GM21423 (cell line): ENCODE data around the gene WDR7.

Experiments used
- ATAC-seq: cut with Tn5 transposase; IDR thresholded peaks from one replicate; pipeline ENCODE4 v1.9.1; 2021; ENCODE audit warnings: mild to moderate bottlenecking, moderate library complexity; ENCODE audit not compliant: unreplicated experiment

The WDR7 gene

DNA sequence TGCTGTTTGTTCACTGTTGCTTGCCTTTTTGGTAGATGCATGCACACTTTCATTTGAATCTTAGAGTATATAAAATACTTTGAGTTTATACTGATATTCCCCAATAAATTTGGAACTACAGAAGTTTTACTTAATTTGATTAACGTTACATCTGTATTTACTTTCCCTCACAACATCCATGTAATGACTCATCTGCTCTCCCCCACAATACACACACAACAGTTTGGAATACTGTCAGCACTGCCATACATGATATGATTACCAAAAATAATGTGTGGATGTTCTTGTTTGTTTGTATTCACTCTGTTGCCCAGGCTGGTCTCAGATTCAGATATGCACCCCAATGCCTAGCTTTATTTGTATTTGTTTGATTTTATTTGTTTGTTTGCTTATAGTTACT lies 144.2 kb downstream of the WDR7 start:
- ATAC-seq, result no peak

DNA sequence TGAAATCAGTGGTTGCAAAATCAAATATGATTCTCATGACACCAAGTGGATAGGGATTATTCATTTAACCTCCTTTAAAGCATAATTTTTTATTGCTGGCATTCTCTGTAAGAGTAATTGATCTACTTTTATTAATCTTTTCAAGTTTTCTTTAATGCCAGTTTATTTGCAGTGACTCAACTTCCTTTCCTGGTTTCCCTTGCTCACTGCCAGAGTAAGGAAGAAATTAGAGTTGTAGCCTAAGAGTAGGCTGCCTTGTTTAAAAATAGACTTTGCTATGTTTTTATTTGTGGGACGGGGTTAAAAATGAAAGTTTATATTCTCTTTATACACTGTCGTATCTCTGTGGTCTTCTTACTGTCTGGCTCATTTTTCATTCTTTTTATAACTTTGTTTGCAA lies 148.6 kb downstream of the WDR7 start:
- ATAC-seq, result no peak

DNA sequence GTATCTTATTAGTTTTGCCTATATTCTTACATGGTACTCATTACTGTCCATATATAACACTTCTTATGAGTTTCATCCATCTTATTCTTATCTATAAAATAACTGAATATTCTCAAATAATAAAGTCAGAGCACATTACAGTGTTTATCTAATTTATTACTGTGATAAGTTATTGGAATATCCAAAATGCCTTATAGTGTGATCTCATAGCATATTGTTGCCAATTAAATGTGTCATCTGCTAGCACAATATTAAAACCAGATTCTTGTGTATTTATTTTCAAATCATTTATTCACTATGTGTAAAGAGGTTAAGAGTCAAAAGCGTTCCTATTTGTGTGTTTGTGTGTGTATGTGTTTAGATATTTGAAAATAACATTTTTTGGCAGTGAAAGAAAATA lies 151.9 kb downstream of the WDR7 start:
- ATAC-seq, result no peak

DNA sequence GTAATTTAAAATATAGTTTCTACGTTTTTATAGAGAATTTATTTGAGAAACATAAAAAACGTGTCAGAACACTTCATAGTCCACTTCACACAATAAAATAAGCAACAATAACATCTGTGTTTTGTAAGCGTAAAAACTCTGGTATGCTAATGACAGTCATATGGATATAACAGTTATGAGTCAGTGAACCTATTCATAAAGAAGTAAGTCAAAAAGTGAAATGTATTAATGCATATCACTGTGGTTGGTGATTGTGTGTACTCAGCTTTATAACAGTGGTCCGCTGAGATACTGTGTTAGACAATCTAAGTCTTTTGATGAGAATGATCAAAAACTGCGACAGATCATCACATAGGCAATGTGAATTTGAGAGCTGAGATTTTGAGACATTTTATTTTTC lies 153.2 kb downstream of the WDR7 start:
- no peak for ATAC-seq

DNA sequence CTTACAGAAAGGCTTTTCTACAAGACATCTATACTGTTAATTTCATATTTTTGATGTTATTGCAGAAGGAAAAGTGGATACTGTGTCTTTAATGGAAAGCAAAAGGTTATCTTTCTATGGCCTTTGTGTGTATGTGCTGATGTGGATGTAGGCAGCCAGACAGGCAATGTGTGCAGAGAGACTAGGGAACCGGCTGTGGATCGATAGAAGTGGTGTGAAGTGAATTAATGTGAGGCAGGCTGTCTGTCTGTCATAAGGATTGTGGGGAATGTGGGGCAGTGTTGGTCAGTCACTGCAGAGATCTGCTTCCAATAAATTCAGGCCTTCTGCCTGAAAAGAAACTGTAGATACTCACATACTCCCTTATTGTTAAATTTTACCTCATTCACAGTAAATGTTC lies 156.7 kb downstream of the WDR7 start:
- ATAC-seq, result no peak

DNA sequence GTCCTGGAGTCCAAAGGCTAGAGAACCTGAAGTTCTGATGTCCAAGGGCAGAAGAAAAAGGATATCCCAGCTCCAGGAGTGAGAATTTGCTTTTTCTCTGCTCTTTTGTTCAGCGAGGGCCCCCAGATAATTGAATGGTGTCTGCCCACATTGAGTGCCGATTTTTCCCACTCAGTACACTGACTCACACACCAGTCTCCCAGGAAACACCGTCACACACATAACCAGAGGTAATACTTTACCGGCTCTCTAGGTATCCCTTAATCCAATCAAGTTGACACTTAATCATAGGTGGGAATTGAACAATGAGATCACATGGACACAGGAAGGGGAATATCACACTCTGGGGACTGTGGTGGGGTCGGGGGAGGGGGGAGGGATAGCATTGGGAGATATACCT lies 161.5 kb downstream of the WDR7 start:
- ATAC-seq, result no peak

DNA sequence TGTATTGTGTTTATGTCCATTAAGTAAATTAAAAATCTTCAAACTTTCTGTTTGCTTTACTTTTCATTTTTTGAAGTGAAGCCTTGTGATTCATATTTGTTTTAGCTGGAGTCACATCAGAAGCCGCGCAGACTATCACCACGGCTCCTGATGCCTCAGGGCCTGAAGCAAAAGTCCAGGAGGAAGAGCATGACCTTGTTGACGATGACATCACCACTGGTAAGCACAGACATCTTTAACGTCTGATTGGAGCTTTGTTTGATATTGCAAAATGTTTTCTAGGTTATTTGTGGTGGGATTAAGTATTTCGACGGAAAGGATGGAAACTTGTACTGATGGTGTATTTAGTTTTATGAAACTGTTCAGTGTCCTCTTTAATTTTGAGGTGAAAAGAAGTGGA lies 164.8 kb downstream of the WDR7 start:
- no peak for ATAC-seq

DNA sequence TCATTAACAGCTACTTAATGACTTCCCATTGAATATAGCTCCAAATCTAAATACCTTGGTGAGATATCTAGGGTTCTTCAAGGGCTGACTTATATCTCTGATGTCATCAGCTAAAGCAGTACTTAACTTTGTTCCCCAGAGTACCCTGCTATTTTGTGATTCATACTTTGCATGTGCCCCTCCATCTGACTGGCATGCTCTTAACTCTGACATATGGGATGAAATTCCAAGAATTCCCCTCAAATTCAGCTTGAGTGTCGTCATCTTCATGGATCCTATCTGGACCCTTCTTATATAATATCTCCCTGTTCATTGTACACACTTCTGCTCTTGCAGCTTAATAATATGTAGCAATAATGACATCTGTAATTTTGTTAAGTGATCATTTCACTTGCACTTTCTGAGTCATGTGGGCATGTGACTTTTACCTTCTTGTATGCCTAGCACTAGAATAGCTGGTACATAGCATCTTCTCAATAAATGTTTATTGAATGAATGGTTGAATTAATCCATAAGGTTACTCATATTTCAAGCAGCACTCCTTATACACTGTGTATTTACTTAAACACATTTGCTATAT lies 172.9 kb downstream of the WDR7 start:
- no peak for ATAC-seq

DNA sequence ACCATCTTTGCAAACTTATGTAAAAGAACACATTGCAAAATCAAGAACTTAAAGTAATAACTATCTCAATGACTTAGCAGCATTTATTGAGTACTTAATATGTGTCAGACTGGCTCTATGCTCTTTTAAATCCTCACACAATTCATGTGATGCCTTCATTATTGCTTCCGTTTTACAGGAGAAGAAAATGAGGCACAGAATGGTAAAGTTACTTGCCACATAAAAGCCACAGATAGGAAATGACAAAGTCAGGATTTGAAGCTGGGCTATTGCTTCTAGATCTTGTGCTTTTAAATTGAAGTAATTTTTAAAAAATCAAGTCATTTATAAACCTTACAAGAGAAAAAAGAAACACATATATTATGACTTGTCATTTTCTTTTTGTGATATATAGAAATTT lies 174.2 kb downstream of the WDR7 start:
- no peak for ATAC-seq

DNA sequence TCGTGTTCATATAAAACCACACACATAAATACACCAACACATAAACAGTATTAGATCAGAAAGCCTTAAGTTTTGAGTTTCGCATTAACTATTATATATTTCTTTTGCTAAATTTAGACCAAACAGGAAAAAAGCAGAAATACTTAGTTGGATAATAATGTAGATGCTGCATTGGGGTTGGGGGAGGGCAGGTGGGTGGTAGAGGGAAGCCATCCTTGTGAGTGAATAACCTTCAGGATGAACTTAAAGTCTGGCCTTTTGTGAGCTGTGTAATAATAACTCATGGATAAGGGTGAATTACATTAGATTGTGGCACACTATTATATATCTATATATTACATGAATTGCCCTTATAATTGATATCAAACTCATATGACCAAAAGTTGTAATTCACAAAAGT lies 174.7 kb downstream of the WDR7 start:
- no peak for ATAC-seq

DNA sequence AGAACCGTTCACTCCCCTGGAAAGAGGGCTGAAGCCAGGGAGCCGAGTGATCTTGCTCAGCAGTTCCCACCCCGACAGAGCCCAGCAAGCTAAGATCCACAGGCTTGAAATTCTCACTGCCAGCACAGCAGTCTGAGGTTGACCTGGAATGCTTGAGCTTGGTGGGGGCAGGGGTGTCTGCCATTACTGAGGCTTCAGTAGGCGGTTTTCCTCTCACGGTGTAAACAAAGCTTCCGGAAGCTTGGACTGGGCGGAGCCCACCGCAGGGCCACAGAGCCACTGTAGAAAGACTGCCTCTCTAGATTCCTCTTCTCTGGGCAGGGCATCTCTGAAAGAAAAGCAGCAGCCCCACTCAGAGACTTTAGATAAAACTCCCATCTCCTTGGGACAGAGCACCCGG lies 180.8 kb downstream of the WDR7 start:
- ATAC-seq, result no peak

DNA sequence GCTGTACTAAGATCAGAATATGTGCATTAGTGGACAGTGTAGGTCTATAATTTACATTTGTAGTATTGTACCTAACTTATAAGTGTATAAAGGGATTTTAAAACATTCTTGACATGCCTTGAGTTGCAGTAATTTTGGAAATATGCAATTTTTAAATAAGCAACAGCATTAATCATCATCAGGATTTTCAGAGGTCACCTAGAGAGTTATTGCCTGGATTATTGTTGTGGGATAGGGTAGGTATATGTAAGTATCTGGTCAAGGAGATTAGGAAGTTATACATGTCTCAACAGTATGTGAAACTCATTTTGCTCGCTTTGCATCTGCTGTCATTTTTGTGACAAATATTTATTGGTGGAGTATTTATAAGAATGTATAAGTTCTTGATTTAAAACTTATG lies 184.2 kb downstream of the WDR7 start:
- no peak for ATAC-seq

DNA sequence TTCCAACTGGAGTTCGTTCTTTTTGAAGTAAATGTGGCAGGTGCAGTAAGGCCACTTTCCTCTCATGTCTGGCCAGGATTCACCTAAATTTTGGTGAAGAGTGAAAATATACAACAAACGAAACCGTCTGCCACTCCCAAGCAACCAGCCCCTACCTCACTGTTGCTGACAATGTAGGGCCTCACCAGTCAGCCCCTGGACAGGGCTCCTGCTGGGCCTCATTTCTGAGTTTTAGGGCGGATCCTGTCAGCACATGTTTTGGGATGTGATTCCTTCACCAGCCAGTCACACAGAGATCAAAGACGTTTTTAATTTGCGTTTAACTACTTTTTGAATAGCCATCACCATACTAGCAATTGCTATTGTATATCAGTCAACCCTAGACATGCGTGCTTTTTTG lies 185.0 kb downstream of the WDR7 start:
- no peak for ATAC-seq

DNA sequence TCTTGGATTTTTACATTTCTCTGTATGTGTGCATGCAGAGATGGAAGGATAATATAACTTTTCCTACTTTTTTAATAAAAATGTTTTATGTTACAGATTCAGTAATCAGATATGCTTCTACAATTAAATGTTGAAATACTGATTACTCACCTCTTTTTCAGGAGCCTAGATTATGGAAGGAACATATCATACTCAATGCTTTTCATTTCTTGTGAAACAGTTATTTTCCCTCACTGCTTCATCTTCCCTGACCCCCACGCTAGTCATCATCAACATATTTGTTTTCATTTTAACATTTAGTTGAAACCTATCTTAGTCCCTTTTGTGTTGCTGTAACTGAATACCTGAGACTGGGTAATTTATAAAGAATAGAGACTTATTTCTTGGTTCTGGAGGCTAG lies 190.7 kb downstream of the WDR7 start:
- ATAC-seq, result no peak

DNA sequence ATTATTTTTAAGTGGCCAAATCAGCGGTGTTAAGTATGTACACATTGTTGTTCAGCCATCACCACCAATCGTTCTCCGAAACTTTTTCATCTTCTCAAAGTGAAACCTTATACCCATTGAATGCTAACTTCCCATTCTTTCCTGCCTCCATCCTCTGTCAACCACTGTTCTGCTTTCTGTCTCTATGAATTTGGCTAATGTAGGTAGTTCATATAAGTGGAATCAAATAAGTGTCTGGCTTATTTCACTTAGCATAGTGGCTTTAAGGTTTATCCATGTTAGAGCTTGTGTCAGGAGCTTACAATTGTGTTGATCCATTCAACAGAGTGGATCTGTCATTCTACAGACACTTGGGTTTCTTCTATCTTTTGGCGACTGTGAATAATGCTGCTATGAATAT lies 192.1 kb downstream of the WDR7 start:
- no peak for ATAC-seq

DNA sequence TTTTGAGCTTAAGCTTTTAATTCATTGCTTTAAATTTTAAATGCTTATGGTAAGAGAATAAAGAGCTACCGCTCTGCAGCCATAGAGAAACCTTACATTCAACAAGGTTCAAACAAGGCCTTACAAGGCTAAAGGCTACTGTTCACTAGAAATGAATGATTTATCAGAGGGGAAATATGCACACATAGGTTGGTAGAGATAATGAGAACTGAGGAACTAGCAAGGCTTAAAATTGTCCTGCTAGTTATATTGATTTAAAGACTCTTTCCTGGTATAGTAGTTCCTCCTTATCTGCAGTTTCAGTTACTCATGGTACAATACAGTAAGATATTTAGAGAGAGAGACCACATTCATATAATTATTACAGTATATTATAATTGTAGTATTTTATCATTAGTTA lies 193.4 kb downstream of the WDR7 start:
- ATAC-seq, result no peak

DNA sequence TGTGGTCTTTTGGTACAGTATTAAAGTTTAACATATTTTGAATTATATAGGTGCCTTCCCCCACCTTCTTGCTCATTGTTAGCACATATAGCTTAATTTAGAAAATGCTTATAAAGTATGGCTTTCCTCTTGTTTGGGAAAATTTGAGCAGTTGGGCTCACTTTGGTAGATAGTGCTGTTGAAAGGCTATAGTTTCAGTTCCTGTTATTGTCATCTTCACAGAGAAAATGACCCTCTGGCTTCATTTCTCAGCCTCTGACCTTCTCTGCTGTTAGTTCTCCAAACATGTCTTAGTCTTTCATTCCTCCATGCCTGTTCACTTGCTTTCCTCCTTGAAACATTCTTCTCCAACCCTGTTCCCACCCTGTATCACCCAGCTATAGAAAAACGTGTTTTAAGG lies 200.6 kb downstream of the WDR7 start:
- peak; percentile 90 for ATAC-seq

DNA sequence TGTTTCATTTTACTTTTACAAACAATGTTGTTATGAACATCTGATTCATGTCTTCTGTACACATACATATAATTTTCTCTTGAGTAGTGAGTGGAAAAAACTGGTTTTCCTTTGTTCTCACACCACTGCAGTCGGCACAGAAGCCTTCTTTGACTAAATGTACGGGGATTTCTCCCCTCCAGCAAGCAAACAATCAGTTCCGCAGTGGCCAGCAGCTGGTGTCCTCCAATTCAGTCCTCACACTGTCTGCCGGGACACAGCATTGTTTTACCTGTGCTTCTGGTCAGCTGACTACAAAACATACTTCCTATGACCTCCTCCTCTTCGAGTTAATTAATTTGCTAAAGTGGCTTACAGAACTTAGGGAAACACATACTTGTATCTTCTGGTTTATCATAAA lies 202.8 kb downstream of the WDR7 start:
- no peak for ATAC-seq

DNA sequence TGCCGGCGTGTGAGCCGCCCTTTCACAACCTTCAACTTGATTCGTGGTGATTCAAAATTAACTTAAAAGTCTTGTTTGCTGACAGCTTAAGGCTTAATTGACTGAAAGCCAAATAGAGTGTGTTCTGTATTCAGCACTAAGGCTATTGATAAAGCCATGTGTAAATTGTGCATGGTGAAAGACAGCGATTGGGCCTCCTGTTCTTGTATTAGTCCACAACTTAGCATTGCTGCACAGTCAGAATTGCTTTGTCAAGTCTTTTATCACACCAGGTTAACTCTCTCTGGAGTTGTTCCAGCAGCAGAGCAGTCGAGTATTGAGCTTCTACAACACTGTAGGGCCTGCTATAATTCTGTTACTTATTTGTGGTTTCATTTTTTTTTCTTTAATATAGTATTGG lies 210.1 kb downstream of the WDR7 start:
- no peak for ATAC-seq

DNA sequence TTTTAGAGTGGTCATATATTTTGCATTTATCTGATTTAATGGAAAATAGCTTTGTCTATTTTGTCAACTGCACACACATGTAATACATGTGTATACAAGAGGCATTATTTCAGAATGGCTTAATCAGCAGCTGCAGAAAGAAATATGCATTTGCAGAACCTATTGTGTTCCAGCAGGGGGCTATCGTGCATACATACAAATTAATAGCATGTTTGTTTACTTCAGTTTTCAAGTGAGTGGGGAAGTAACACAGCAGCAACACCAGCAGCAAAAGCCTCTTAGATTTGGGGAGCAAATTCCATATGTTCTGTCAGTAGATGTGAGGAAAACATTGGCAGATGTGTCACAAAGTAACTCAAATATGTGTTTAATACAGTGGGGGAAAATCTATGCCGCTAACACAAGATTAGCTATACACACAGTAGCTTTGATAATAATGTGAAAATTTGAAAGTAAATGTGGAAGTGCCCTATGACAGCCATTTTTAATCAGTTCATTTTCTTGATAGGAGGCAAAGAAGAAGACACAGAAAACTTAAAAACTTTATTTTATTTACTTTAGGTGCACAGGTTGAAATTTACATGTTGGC lies 218.1 kb downstream of the WDR7 start:
- ATAC-seq, result no peak

DNA sequence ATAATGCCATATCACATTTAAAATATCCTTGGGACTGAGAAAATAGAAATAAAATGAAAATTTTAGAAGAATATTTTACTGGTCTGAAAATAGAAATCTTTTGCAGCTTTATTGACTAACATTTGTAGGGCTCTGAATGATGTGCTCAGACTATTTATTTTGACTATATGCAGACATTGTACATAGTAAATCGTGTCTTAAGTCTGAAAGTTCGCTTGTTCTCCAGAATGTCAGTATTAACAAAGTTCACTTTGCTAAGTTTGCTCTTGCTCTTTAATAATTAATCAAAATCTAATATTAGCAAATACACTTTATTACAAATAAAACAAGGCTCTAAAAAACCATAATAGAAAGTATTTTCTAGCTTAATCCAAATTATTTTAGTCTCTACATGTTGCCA lies 219.8 kb downstream of the WDR7 start:
- no peak for ATAC-seq

DNA sequence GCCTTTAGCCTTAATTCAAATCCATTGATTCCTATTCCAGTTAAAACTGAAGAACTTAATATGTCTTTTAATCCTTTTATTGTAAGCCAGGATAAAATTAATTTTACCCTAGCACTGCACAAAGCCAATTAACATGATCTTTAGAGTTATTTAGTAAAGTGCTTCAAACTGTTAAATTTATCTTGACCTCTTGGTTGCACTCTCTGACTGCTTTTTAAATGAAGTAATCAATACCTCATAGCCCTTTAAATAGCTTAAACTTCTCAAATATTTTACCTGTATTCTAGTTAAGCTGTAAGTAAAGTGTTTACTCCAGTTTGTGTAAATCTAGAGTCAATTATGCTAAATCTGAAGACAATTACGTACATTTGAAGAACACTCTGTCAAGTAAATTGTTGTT lies 221.0 kb downstream of the WDR7 start:
- ATAC-seq, result no peak

DNA sequence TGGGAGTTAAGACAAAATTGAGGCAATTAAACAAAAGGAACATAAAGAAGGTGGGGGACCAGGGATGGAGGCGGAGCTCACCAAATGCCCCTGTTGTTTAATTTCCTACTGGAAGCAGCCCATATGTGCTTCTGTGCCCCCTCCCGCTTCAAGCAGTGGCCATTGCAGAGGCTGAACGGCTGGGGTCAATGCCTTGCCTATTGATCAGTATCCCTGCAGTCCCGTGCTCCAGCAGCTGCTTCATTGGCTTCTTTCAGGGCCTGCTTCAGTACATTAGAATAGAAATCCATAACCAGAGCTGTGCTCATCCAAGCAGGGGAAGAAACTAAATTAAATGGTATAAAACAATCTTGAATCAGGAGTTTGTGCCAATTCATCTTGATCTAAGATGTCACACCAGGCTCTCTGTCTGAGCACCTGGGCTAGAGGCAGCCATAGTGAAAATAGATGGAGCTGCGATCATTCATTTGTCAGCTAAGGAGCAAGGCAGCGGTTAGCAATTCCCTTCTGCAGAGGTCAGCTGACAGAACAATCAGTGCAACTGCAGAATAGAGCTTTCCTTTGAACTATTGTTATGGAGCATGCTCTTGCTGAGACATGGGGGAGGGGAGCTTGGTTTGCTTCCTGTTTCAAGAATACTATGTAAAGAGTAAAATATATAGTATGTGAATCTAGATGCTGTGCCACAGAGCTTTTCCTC lies 222.4 kb downstream of the WDR7 start:
- ATAC-seq, result no peak
